Uterus (tissue), 4 donors: ENCODE results near the gene SDHA. TPM values are rescaled to one million over a fixed set of nuclear protein-coding genes. Genes with fewer than 3 reads are reported as not detected.

Experiments used
- DNase-seq, 2 donors: peaks; one replicate each; pipeline ENCODE4 v3.0.0-alpha.2; 2019 to 2020
- H3K27ac ChIP-seq, 2 donors: fragments of 200-600 bp; sonication (generic); 1 replicate in 1 of 2; 2 replicates in 1 of 2; pipeline ENCODE4 v1.5.1; 2016 to 2018
- H3K27me3 ChIP-seq, 2 donors: fragments of 200-600 bp; sonication (generic); one replicate each; pipeline ENCODE4 v1.5.1; 2018 to 2019; ENCODE audit warnings: control low read depth in 1 of 2
- H3K36me3 ChIP-seq, 2 donors: fragments of 200-600 bp; sonication (generic); one replicate each; pipeline ENCODE4 v1.5.1; 2019; ENCODE audit warnings: control low read depth in 1 of 2
- H3K4me1 ChIP-seq, 2 donors: fragments of 200-600 bp; sonication (generic); one replicate each; pipeline ENCODE4 v1.5.1; 2018 to 2019; ENCODE audit warnings: control low read depth in 1 of 2
- H3K4me3 ChIP-seq, 2 donors: fragments of 200-600 bp; sonication (generic); 1 replicate in 1 of 2; 2 replicates in 1 of 2; pipeline ENCODE4 v1.5.1; 2018 to 2019; ENCODE audit warnings: mild to moderate bottlenecking in 1 of 2
- H3K9me3 ChIP-seq, 2 donors: fragments of 200-600 bp; sonication (generic); one replicate each; pipeline ENCODE4 v1.5.1; 2019; ENCODE audit warnings: control low read depth in 1 of 2
- POLR2A ChIP-seq, 2 donors: fragments of 450-650 bp; IDR thresholded peaks; one replicate each; pipeline ENCODE4 v1.6.1; 2016; ENCODE audit warnings: antibody characterized with exemption in 2 of 2, mild to moderate bottlenecking in 1 of 2, moderate library complexity in 1 of 2
- intact Hi-C: fragments of 100-400 bp; cut with DNase I; formaldehyde crosslinking; loops from one replicate; pipeline ENCODE4 v1.15.1; 2023; ENCODE audit warnings: low total_unique reads
- total RNA-seq, 4 donors: library from RNA; depleted of rRNA in 3 of 4; stranded (reverse); fragments of >200 nt in 3 of 4; gene quantifications; one replicate each; pipeline versions ENCODE4 v1.1.0 to v1.2.4, GENCODE V29; 2014 to 2023
- TF ChIP-seq, protein P1 (sequence below), 4 experiments: fragments of 200-600 bp in 2 of 4; fragments of 450-650 bp in 2 of 4; sonication (generic) in 2 of 4; IDR thresholded peaks; one replicate each; pipeline ENCODE4 v1.5.1; 2016 to 2019; ENCODE audit warnings: antibody characterized with exemption in 4 of 4, mild to moderate bottlenecking in 2 of 4, moderate library complexity in 1 of 4
- donor health status: DM: yes; HTN: yes; CAD: no.

Gene SDHA
- total RNA-seq, 4 donors from 2014 or later: 39.1 to 97.1 (median 65.4) TPM

DNA sequence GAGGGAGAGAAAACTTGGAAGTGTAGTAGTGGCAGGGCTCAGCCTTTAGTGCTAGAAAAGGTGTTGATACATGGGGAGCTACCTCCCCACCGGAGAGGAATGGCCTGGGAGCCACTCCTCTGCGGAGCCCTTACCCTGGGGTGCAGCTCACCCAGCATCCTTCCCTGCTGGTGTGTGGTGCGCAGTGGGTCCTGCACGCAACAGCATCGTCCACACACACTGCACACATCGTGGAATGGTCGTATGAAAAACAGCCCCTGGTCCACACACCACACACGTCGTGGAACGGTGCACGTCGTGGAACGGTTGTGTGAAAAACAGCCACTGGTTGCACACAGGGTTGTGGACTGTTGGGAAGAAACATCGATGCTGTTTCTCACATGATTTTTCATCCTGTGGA is 87.3 kb downstream of the SDHA start:
- H3K36me3 ChIP-seq: no peaks in the 10 kb centered on the region
- H3K4me1 ChIP-seq: no peaks in the 10 kb centered on the region
- no peak overlapping the region for H3K4me3 ChIP-seq
- intact Hi-C loops: no loop called here
- DNase-seq: no peak
- no peaks in the 10 kb centered on the region for H3K9me3 ChIP-seq
- H3K27me3 ChIP-seq: no peaks in the 10 kb centered on the region
- no peak overlapping the region for H3K27ac ChIP-seq
- TF ChIP-seq POLR2A (IDR thresholded peaks at IDR 0.05): no peak
- TF ChIP-seq, protein P1, sequence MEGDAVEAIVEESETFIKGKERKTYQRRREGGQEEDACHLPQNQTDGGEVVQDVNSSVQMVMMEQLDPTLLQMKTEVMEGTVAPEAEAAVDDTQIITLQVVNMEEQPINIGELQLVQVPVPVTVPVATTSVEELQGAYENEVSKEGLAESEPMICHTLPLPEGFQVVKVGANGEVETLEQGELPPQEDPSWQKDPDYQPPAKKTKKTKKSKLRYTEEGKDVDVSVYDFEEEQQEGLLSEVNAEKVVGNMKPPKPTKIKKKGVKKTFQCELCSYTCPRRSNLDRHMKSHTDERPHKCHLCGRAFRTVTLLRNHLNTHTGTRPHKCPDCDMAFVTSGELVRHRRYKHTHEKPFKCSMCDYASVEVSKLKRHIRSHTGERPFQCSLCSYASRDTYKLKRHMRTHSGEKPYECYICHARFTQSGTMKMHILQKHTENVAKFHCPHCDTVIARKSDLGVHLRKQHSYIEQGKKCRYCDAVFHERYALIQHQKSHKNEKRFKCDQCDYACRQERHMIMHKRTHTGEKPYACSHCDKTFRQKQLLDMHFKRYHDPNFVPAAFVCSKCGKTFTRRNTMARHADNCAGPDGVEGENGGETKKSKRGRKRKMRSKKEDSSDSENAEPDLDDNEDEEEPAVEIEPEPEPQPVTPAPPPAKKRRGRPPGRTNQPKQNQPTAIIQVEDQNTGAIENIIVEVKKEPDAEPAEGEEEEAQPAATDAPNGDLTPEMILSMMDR (IDR thresholded peaks at IDR 0.05): no peak

DNA sequence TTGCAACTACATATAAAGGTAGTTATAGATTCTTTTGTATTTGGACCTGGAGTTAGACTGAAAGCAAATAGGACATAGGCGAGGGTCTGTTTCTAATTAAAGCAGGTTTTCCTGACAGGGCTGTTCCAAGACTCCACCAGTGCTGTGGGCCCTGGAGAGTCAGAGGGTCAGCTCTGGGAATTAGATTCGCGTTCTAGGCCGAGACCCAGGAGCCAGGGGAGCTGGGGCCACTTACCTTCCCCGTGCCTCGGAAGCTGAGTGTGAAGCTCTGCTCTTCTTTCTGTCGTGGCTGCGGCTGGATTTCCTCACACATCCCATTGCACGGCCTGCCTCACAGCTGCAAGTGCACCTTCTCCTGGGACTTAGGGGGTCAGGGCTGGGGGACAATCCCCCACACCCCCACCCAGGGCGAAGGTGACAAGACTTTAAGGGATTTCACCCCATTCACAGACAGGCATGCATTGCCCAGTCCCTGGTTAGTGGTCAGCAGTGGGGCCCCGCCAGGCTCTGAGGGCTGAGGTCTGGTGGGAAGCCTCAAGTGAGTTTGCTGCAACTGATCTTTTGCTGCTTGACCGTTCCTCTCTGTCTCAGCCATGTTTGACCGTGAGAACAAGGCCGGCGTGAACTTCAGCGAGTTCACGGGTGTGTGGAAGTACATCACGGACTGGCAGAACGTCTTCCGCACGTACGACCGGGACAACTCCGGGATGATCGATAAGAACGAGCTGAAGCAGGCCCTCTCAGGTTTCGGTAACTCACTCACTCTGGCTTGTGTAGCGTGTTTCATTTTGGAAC is 88.1 kb downstream of the SDHA start:
- Histone ChIP-seq H3K4me3 (no peak overlapping the region), H3K36me3 (no peaks in the 10 kb centered on the region), H3K27ac (no peak overlapping the region), H3K9me3 (no peaks in the 10 kb centered on the region), H3K4me1 (no peaks in the 10 kb centered on the region), H3K27me3 (no peaks in the 10 kb centered on the region)
- intact Hi-C loops: no loop called here
- no peak for DNase-seq
- no peak for TF ChIP-seq POLR2A (IDR thresholded peaks at IDR 0.05)
- TF ChIP-seq, protein P1 (IDR thresholded peaks at IDR 0.05): no peak

Other genes with a start within 250 kb of the SDHA start
- gene PLEKHG4B, start 126.2 kb upstream of the SDHA start, total RNA-seq: 1 to 10 TPM in 1 of 4 donors, under 1 TPM in 2, not detected in 1; under 0.01 to 8.3 (median 0.37) TPM
- gene LRRC14B, start 26.8 kb upstream of the SDHA start, total RNA-seq: not detected
- gene CCDC127, start 167 bp upstream of the SDHA start, total RNA-seq: 10 to 100 TPM in 1 of 4 donors, 1 to 10 TPM in 3; 2.6 to 10.2 (median 6.0) TPM
- gene PDCD6, start 53.3 kb downstream of the SDHA start, total RNA-seq: 10 to 100 TPM; 73.1 to 85.9 (median 79.7) TPM
- 1 to 10 TPM in 2 of 4 donors, under 1 TPM in 1, not detected in 1; 0.26 to 9.1 (median 6.6) TPM for gene AHRR, start 103.4 kb downstream of the SDHA start, total RNA-seq
- 10 to 100 TPM; 30.6 to 64.4 (median 50.2) TPM for gene EXOC3, start 224.9 kb downstream of the SDHA start, total RNA-seq